Stimulated activated CD8-positive, alpha-beta memory T cell treated with anti-CD3 and anti-CD28 coated beads, Interleukin-7, amount 100 ng/mL, for 48 hours (primary cell): ENCODE data around the gene PGAP3.
A peak's percentile ranks its signal among the peaks of the same experiment; 100 is the strongest.

Source experiments
- DNase-seq, 2 donors: peaks; one replicate each; pipeline ENCODE4 v3.0.0-alpha.2; 2020; ENCODE audit warnings: low read depth in 1 of 2; ENCODE audit errors: extremely low read depth in 1 of 2

PGAP3 gene

DNA sequence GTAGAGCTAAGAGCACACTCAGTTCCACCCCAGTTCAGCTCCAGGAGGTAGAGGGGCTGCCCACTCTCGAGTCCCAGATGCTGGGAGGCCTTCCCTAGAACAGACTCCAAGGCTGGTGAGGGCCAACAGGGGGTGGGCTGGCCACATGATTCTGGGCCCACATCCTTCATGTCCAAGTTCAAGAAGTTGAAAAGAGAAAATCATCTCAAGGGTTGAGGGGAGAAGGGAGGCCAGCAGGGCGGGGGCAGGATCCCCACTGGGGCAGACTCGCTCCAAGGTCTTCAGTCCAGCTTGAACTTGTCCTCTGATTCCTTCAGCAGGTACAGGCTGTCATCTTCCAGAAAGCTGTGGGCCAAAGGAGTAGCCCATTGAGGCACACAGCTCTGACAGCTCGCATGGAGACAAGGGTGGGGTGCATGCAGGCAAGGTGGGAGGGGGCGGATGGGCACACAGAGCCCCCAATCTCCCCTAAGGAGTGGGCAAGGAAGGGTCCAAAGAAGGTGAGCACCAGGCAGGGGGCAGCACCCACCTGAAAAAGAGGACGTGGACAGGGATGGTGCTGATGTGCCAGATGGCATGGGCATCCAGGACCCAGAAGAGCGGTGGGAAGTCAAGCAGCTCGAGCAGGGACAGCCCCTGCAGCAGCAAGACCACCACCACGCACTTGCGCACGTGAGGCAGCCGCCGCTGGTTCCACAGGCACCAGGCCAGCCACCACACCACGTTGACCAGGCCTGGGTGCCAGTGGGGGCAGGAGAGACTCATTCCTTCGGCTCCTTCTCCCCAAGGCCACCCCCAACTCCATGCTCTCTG is 15.1 kb downstream of the PGAP3 start:
- DNase-seq: no peak

DNA sequence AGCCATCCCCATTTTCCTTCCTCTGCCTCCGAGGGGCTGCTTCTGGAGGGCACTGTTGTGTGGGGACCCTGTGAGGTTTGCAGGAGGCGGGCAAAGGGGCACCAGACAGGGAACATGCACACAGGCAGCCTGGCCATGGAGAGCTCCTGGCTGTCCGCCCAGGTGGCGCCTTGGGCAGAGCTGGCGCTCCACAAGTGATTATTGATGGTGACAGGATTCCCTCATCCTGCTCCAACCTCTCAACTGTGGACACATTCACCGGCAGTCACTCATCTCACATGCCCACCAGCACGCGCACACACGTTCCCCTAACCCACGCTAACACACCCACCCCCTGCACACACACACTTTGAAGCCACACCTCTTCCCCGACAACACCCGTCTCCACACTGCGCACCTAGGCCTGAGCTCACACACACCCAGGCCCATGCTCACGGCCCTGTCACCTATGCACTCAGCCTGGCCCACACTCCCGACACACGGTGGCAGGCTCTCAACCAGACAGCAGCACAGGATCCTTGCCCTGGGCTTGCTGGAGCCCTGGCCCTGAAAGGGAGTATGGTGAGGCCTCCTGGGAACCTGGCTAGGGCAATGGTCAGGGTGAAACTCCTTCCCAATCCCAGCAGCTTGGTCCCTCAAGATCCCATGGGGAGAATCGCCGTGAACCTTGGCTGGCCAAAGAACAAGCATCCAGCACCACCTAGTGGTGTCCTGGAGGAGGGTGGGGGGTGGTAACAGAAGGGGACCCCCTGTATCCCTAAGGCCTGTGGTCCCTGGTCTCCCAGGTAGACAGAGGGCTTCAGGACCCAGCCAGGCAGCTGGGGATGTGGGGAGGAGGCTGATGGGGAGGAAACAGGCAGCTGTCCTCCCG is 16.0 kb downstream of the PGAP3 start:
- DNase-seq: no peak

DNA sequence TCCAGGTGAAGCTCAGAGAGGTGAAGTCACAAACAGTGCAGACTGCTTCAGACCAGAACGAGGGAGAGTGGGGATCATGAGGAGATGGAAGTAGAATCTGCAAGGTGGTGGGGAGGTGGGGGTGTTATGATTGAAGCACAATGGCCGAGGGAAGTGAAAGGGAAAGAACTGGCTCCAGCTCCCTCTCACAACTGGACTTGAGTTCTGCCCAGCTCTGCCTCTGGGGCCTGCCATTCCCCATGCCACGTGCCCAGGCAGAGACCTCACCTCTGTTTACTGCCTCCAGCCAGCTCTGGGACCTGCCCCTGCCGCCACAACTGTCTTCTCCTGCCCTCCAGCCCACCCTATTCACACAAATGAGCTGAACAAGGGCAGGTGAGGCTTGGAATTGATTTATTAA is 17.1 kb downstream of the PGAP3 start:
- DNase-seq: no peak

DNA sequence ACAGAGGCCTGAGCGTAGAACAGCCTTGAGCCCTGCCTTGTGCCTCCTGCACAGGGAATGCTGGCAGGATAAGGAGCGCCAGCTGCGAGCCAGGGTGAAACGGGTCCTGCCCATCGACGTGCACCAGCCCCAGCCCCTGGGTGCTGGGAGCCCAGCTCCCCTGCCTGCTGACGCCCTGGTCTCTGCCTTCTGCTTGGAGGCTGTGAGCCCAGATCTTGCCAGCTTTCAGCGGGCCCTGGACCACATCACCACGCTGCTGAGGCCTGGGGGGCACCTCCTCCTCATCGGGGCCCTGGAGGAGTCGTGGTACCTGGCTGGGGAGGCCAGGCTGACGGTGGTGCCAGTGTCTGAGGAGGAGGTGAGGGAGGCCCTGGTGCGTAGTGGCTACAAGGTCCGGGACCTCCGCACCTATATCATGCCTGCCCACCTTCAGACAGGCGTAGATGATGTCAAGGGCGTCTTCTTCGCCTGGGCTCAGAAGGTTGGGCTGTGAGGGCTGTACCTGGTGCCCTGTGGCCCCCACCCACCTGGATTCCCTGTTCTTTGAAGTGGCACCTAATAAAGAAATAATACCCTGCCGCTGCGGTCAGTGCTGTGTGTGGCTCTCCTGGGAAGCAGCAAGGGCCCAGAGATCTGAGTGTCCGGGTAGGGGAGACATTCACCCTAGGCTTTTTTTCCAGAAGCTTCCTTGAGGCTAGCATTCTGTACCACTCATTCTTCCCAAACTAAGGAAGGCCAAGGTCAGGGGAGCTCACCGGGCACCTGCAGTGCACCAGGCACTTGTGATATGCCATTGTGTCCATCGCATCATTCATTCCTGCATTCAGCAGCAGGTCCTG is 17.7 kb downstream of the PGAP3 start:
- no peak for DNase-seq

DNA sequence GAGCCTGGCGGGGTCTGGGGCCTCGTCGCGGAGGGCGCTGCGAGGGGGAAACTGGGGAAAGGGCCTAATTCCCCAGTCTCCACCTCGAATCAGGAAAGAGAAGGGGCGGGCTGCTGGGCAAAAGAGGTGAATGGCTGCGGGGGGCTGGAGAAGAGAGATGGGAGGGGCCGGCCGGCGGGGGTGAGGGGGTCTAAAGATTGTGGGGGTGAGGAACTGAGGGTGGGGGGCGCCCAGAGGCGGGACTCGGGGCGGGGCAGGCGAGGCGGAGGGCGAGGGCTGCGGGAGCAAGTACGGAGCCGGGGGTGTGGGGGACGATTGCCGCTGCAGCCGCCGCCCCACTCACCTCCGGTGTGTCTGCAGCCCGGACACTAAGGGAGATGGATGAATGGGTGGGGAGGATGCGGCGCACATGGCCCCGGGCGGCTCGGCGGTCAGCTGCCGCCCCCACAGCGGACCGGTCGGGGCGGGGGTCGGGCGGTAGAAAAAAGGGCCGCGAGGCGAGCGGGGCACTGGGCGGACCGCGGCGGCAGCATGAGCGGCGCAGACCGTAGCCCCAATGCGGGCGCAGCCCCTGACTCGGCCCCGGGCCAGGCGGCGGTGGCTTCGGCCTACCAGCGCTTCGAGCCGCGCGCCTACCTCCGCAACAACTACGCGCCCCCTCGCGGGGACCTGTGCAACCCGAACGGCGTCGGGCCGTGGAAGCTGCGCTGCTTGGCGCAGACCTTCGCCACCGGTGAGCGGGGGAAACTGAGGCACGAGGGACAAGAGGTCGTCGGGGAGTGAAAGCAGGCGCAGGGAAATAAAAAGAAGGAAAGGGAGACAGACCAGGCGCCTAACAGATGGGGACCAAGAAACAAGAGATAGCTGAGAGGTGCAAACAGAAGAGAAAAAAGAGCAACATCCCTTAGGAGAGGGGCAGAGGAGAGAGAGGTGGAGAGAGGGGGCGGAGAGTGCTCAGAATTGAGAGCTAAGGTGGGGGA is 19.6 kb downstream of the PGAP3 start, which contains the start of gene PNMT:
PNMT (plus strand) TSS at position 509 of the 980 bp plus-strand sequence; CDS start at position 532, 23 bp downstream.
- peak in 1 of 2 donors; percentile 55 for DNase-seq

DNA sequence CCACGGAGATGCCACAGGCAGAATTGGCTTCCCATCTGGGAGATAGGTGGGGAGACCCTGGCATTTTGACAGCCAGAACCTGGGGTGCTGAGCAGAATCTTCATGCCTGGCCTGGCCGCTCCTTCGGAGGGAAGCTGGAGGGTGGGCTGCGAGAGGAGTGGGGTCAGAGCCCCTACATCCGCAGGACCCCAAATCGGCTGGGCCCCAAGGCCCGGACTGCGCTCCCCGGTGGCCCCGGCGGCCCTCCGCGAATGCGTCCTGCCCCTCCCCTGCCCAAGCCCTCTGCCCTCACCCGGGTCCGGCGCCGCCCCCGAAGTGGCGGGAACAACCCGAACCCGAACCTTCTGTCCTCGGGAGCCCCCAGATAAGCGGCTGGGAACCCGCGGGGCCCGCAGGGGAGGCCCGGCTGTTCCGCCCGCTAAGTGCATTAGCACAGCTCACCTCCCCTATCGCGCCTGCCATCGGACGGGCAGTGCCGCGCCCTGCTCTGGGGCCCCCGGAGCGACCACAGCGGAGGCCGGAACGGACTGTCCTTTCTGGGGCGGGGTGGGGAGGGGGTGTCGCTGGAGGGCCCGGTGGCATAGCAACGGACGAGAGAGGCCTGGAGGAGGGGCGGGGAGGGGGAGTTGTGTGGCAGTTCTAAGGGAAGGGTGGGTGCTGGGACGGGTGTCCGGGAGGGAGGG is 20.5 kb downstream of the PGAP3 start:
- no peak for DNase-seq

DNA sequence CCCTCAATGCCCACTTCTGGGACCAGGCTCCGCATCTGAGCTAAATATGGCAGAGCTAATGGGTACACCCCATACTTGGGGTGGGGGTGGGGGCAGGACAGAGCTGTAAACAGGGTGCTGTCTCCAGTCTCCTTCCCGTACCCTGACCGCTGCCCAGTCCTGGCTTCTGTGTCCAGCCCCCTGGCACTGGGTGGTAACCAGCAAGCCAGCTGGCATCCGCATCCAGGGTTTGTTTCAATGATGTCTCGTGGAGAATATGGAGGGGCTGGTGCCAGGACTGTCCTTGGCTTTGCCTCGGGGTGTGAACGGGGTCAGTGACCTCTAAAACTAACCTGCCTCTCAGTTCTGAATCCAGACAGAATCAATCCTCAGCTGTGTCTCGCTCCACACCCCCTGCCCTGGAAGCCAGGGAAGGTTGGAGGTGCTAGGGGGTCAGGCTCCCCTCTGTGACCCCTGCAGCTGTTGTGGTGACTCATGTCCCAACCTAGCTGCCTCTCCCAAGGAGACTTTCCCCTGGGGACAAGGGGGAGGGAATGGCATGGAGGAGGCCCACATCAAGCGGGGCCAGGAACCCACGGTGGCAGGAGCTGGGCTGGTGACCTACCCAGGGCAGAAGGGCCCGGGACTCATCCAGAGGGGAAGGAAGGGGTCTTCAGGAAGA is 21.1 kb downstream of the PGAP3 start:
- DNase-seq: no peak

DNA sequence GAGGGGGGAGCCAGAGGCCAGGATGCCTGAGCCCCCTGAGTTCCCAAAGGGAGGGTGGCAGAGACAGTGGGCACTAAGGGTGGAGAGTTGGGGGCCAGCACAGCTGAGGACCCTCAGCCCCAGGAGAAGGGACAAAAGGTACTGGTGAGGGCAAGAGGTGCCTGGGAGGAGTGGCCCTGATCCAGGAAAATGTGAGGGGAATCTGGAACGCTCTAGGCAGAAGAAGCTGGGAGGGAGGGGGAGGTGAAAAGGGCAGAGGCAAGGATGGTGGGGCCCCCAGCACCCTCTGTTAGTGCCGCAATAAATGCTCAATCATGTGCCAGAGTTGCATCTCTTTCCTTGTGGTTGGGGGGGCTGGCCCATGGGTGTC is 21.6 kb downstream of the PGAP3 start:
- no peak for DNase-seq

DNA sequence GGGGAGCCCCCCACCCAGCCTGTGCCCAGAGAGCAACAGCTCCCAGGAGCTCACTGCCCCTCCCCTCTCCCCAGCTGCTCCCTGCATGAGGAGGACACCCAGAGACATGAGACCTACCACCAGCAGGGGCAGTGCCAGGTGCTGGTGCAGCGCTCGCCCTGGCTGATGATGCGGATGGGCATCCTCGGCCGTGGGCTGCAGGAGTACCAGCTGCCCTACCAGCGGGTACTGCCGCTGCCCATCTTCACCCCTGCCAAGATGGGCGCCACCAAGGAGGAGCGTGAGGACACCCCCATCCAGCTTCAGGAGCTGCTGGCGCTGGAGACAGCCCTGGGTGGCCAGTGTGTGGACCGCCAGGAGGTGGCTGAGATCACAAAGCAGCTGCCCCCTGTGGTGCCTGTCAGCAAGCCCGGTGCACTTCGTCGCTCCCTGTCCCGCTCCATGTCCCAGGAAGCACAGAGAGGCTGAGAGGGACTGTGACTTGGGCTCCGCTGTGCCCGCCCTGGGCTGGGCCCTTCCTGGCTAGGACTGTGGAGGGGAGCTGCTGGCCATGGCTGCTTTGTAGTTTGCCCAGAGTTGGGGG is 22.1 kb downstream of the PGAP3 start:
- DNase-seq: no peak

DNA sequence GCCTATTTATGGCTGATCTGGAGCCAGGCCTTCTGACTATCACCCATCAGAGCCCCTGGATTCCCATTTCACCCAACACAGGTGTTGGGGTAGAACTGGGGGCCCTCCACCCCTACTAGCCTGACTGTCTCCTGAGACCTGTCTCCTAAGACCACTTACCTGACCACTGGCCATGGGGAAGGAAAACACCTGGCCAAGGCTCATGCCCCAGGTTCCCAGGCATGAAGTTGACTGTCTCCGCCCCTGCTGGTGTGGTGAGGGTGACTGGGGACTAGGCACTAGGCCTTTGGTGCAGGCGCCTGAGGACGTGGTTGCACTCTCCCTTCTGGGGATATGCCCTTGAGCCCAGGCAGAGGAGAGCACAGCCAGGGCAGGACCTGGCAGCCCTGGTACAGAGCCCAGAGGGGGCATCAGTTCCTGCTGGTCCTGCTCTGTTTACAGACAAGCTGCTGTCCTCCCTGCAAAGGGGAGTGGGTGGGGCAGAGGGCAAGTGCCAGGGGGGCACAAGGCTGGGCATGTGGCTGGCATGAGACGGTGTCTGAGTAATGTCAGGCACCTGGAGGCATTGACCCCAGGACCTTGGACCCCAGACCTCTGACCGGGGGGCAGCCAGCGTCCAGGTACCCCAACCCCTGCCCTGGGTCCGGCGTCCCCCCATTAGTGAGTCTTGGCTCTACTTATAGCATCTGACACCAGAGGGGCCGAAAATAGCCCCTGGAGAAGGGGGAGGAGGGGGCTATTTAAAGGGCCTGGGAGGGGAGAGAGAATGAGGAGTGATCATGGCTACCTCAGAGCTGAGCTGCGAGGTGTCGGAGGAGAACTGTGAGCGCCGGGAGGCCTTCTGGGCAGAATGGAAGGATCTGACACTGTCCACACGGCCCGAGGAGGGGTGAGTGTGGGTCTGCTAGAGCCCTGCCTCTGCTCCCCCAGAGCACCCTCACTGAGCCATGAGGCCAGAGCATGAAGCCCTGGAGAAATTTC is 23.0 kb downstream of the PGAP3 start, which contains the start of gene TCAP:
TCAP (plus strand) TSS at position 769 of the 981 bp plus-strand sequence; CDS start at position 780, 11 bp downstream.
- DNase-seq: no peak

DNA sequence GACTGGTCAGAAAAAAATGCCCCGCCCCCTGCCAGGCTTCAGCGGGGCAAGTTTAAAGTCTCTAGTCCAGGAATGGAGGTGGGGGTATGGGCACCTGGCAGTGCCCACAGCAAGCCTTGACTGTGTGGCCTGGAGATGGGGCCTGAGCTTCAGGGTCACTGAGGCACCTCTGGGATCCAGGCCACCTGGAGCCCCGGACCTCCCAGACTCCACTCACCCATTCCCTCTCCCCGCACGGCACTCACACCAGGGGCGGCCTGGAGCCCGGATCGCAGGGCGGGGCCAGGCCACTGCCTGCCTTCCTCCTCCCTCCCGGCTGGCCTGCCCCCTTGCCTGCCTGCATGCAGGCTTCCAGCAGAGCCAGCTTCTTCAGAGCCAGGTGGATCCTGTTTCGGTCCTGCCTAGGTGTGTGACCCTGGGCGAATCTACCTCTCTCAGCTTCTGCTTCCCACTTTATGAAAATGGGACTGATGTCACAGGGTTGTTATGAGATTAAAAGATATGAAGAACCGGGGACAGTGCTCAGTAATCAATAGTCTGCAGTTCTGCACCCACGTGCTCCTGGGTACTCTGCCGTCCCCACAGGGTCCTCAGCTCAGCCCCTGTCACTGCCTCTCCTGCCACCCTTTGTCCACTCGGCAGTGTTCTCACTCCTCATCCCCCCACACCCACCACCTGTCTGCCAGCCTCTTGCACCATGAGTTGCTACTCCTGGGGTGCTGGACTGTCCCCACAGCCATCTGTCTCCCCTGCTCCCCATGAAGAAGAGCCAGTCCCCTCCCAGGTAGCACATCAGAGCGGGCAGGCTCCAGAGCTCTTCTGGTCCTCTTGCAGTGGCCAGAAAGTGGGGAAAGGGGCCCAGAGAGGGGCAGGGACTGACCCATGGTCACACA is 23.9 kb downstream of the PGAP3 start:
- no peak for DNase-seq

DNA sequence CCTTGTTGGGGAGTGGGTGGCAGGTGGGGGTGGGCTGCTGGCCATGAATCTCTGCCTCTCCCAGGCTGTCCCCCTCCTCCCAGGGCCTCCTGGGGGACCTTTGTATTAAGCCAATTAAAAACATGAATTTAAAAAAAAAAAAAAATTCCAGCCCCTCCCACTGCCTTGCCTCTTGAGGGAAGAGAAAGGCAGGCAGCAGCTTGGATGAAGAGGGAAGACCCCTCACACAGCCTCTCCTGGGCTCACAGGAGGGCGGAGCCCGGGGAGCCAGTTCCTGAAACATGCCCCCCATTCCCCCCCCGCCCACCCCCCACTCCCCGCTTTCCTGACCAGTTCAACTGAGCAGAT is 24.5 kb downstream of the PGAP3 start:
- no peak for DNase-seq

DNA sequence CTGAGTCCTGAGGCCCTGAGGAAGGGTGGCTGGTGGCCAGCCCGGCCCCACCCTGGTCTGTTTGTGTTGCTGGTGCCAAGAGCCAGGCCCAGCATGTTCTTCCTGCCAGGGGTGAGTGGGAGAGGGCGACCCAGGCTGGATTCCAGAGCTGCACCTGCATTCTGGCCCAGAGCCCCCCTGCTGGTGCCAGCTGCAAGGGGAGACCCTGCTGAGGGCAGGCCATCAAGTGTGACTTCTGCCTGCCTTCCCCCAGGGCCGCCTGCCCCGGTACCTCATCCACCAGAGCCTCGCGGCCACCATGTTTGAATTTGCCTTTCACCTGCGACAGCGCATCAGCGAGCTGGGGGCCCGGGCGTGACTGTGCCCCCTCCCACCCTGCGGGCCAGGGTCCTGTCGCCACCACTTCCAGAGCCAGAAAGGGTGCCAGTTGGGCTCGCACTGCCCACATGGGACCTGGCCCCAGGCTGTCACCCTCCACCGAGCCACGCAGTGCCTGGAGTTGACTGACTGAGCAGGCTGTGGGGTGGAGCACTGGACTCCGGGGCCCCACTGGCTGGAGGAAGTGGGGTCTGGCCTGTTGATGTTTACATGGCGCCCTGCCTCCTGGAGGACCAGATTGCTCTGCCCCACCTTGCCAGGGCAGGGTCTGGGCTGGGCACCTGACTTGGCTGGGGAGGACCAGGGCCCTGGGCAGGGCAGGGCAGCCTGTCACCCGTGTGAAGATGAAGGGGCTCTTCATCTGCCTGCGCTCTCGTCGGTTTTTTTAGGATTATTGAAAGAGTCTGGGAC is 25.1 kb downstream of the PGAP3 start:
- DNase-seq: no peak

DNA sequence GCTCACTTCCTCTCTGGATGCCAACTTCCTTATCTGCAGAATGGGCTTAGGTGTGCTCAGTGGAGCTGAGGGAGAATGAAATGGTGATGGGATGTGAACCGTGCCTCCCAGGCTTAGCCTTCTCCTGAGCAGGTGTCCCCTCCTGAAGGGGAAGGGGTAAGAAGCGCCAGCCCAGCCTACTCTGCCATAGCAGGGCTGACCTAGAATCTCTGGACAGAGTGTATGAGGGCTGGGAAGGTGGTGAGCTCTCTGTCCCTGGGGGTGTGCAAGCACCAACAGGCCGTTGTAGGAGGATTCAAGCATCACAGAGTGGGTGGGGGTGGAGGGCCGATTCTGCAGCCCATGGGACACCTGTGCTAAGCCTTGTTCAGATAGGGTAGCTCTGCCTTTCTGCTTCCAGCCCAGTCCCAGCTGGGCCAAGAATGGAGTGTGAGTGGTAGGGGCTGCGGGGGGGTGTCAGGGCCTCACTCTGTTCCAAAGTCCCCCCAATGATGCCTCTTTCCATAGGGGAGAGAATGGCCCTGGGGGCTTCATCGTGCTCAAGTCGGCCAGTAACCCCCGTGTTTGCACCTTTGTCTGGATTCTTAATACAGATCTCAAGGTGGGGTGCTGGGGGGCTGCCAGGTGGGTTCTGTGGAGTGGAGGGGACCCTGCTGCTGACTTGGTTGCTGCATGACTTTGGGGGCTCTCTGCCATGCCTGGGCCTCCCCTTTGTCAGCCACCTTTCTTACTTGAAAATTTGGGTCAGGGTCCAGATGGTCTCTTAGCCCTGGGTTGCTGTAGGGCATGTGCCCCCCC is 25.9 kb downstream of the PGAP3 start:
- DNase-seq: no peak
